GM13976 (cell line): ENCODE measurements around the gene BIRC2.

Source experiments
- DNase-seq: peaks from one replicate; pipeline ENCODE4 v3.0.0; 2012; ENCODE audit warnings: low spot score
- CTCF ChIP-seq: IDR thresholded peaks from 2 replicates; pipeline ENCODE4 v1.5.1; 2012; ENCODE audit warnings: borderline replicate concordance, mild to moderate bottlenecking; ENCODE audit not compliant: insufficient read depth; ENCODE audit errors: extremely low read depth, missing control alignments, control extremely low read depth
- in situ Hi-C: fragments of 300-500 bp; cut with MboI; formaldehyde crosslinking; loops from one replicate; pipeline ENCODE4 v1.12.0; 2022; ENCODE audit warnings: low sequenced_read_pairs, mixed read lengths, inconsistent platforms; ENCODE audit not compliant: unreplicated experiment

Gene BIRC2

GRCh38 chr11:102322560-102322959 lies 24.5 kb upstream of the BIRC2 start:
- DNase-seq: no peak
- in situ Hi-C loops: no loop called here
- no peak for TF ChIP-seq CTCF

- DNase-seq: no peak
- no peak for TF ChIP-seq CTCF
- in situ Hi-C loops: no loop called here
Observed at GRCh38 chr11:102323542-102324251, 23.3 kb upstream of the BIRC2 start.

GRCh38 chr11:102325088-102325487 lies 21.9 kb upstream of the BIRC2 start:
- TF ChIP-seq CTCF: no peak
- in situ Hi-C loops: no loop called here

GRCh38 chr11:102328748-102329147 lies 18.3 kb upstream of the BIRC2 start:
- no peak for TF ChIP-seq CTCF
- DNase-seq: no peak
- in situ Hi-C loops: no loop called here

More at GRCh38 chr11:102325088-102325487, 21.9 kb upstream of the BIRC2 start:
- DNase-seq: no peak

GRCh38 chr11:102330231-102330630 lies 16.8 kb upstream of the BIRC2 start:
- DNase-seq: no peak
- no peak for TF ChIP-seq CTCF
- in situ Hi-C loops: no loop called here

- no peak for TF ChIP-seq CTCF
- in situ Hi-C loops: no loop called here
- no peak for DNase-seq
Observed at GRCh38 chr11:102331341-102331740, 15.7 kb upstream of the BIRC2 start.

GRCh38 chr11:102332611-102332994 lies 14.4 kb upstream of the BIRC2 start:
- in situ Hi-C loops: no loop called here
- no peak for TF ChIP-seq CTCF
- DNase-seq: no peak
